GM12878 (cell line): ENCODE data around the gene CARD16. TPM values are rescaled to one million over a fixed set of nuclear protein-coding genes. Genes with fewer than 3 reads are reported as not detected.

Source experiments
- BCLAF1 ChIP-seq: fragments of 450-650 bp; IDR thresholded peaks from 2 replicates; pipeline ENCODE4 v1.6.1; 2017; ENCODE audit warnings: antibody characterized with exemption, mild to moderate bottlenecking, moderate library complexity
- CEBPZ ChIP-seq: fragments of 150-350 bp; IDR thresholded peaks from 2 replicates; pipeline ENCODE4 v1.6.1; 2016; ENCODE audit warnings: low read depth, low read length
- E4F1 ChIP-seq: fragments of 450-650 bp; IDR thresholded peaks from 2 replicates; pipeline ENCODE4 v1.6.1; 2018; ENCODE audit warnings: borderline replicate concordance, mild to moderate bottlenecking; ENCODE audit not compliant: partially characterized antibody
- HCFC1 ChIP-seq: fragments of 150-350 bp; IDR thresholded peaks from 2 replicates; pipeline ENCODE4 v1.6.1; 2014; ENCODE audit warnings: low read length
- IRF5 ChIP-seq: fragments of 450-650 bp; IDR thresholded peaks from 2 replicates; pipeline ENCODE4 v1.6.1; 2017; ENCODE audit warnings: borderline replicate concordance
- MTA2 ChIP-seq: fragments of 450-650 bp; IDR thresholded peaks from 2 replicates; pipeline ENCODE4 v1.6.1; 2016; ENCODE audit warnings: low read depth, mild to moderate bottlenecking, moderate library complexity
- NFIC ChIP-seq: IDR thresholded peaks from 2 replicates; pipeline ENCODE4 v1.6.1; 2012; ENCODE audit warnings: low read depth, mild to moderate bottlenecking, inconsistent platforms, low read length, moderate library complexity
- POLR2AphosphoS5 ChIP-seq: IDR thresholded peaks from 2 replicates; pipeline ENCODE4 v1.6.1; 2011; ENCODE audit warnings: mild to moderate bottlenecking, low read length, inconsistent platforms
- TCF7 ChIP-seq: IDR thresholded peaks from 2 replicates; pipeline ENCODE4 v1.6.1; 2014; ENCODE audit warnings: antibody characterized with exemption, borderline replicate concordance
- ZNF622 ChIP-seq: fragments of 450-650 bp; IDR thresholded peaks from 2 replicates; pipeline ENCODE4 v1.6.1; 2017; ENCODE audit warnings: mild to moderate bottlenecking, inconsistent platforms
- ZNF687 ChIP-seq: fragments of 450-650 bp; IDR thresholded peaks from 2 replicates; pipeline ENCODE4 v1.6.1; 2017; ENCODE audit warnings: mild to moderate bottlenecking, moderate library complexity
- polyA plus RNA-seq, 11 experiments: library from polyadenylated mRNA; depleted of rRNA in 4 of 11; unstranded in 6 of 11; stranded (reverse) in 5 of 11; fragments of >200 nt; fragmentation: Nextera tagmentation in 4 of 11; fragmentation: Illumina TruSeq in 1 of 11; extraction: Ambion mirVana in 4 of 11; extraction: Trizol in 1 of 11; gene quantifications; 1 replicate in 1 of 11; 2 replicates in 10 of 11; pipeline versions ENCODE4 v1.2.1 to v1.2.3, GENCODE V29; 2011 to 2016; ENCODE audit warnings: inconsistent platforms in 2 of 11, missing spikeins in 2 of 11, low read depth in 1 of 11
- total RNA-seq, 4 experiments: library from RNA; depleted of rRNA in 3 of 4; stranded (reverse); fragments of >200 nt in 3 of 4; fragmentation: Illumina TruSeq in 1 of 4; extraction: Trizol in 1 of 4; gene quantifications; 2 replicates each; pipeline versions ENCODE4 v1.2.1 to v1.2.3, GENCODE V29; 2013 to 2021

The CARD16 gene
- total and polyA plus RNA-seq, 10 of the 15 experiments (the other 5 are each of a cell fraction or from before 2014, with no cell fraction given): 11.8 to 76.3 (median 25.9) TPM

GRCh38 chr11:105056446-105056845 is 11.3 kb upstream of the CARD16 start (continued):
- TF ChIP-seq ZNF687 (no peak), MTA2 (no peak), BCLAF1 (no peak), HCFC1 (no peak), TCF7 (no peak), ZNF622 (no peak), POLR2AphosphoS5 (no peak), IRF5 (no peak), CEBPZ (no peak), NFIC (no peak), E4F1 (no peak)
